GM19240 (cell line): ENCODE data around the gene NR1D2.
"Not testable (repeated sequence)": the region's sequence is repeated elsewhere in the genome, so short reads cannot be mapped to it uniquely, and the experiment has no call there.

Experiments used
- DNase-seq: peaks from one replicate; pipeline ENCODE4 v3.0.0; 2011; ENCODE audit warnings: low spot score; ENCODE audit not compliant: insufficient read length

The NR1D2 gene

GRCh38 chr3:23944861-23945662 lies at the start of gene NR1D2:
Gene NR1D2 (plus strand): TSS chr3:23945286. CDS start chr3:23945579, 293 bp downstream.
- peak; percentile 59 for DNase-seq

GRCh38 chr3:23900744-23901143 lies 44.3 kb upstream of the NR1D2 start:
- no peak for DNase-seq

- DNase-seq = no peak
Measured at GRCh38 chr3:23904545-23904944, 40.5 kb upstream of the NR1D2 start.

GRCh38 chr3:23909341-23909740 lies 35.7 kb upstream of the NR1D2 start:
- DNase-seq = no peak

- no peak for DNase-seq
Measured at GRCh38 chr3:23911397-23911796, 33.7 kb upstream of the NR1D2 start.

- DNase-seq = not testable (repeated sequence)
Measured at GRCh38 chr3:23912335-23912734, 32.8 kb upstream of the NR1D2 start.

- DNase-seq = no peak
Measured at GRCh38 chr3:23913182-23913581, 31.9 kb upstream of the NR1D2 start.

GRCh38 chr3:23913873-23914743 lies 31.0 kb upstream of the NR1D2 start:
- no peak for DNase-seq

GRCh38 chr3:23915537-23916108 lies 29.5 kb upstream of the NR1D2 start:
- no peak for DNase-seq

- peak; percentile 7 for DNase-seq
Measured at GRCh38 chr3:23916152-23916885, 28.8 kb upstream of the NR1D2 start.

GRCh38 chr3:23916886-23917678 lies 28.0 kb upstream of the NR1D2 start, which contains the start of the genes NKIRAS1 and RPL15:
Gene NKIRAS1 (minus strand): TSS chr3:23916990. CDS start chr3:23910904, 6,086 bp downstream.
Gene RPL15 (plus strand): TSS chr3:23917132. CDS start chr3:23917860, 728 bp downstream.
- peak; percentile 84 for DNase-seq

GRCh38 chr3:23917679-23918303 lies 27.3 kb upstream of the NR1D2 start:
- DNase-seq = peak; percentile 25

GRCh38 chr3:23918331-23918730 lies 26.8 kb upstream of the NR1D2 start:
- DNase-seq = not testable (repeated sequence)

GRCh38 chr3:23919628-23920027 lies 25.5 kb upstream of the NR1D2 start:
- DNase-seq = no peak

- DNase-seq = no peak
Measured at GRCh38 chr3:23920151-23920655, 24.9 kb upstream of the NR1D2 start.

- no peak for DNase-seq
Measured at GRCh38 chr3:23921052-23921511, 24.0 kb upstream of the NR1D2 start.

GRCh38 chr3:23923786-23924185 lies 21.3 kb upstream of the NR1D2 start:
- DNase-seq = no peak

GRCh38 chr3:23926246-23926645 lies 18.8 kb upstream of the NR1D2 start:
- no peak for DNase-seq

- no peak for DNase-seq
Measured at GRCh38 chr3:23926736-23927135, 18.4 kb upstream of the NR1D2 start.
